Right atrium auricular region (tissue), 2 donors: ENCODE measurements around the gene ASIP. TPM values are rescaled to one million over a fixed set of nuclear protein-coding genes. Genes with fewer than 3 reads are reported as not detected.
"Not testable (repeated sequence)": the region's sequence is repeated elsewhere in the genome, so short reads cannot be mapped to it uniquely, and the experiment has no call there.

Experiments
- DNase-seq: peaks from one replicate; pipeline ENCODE4 v3.0.0-alpha.2; 2019; ENCODE audit warnings: low spot score
- H3K27ac ChIP-seq, 2 donors: fragments of 200-600 bp; sonication (generic); 1 replicate in 1 of 2; 2 replicates in 1 of 2; pipeline ENCODE4 v1.5.1; 2016 to 2019
- H3K27me3 ChIP-seq, 2 donors: fragments of 200-600 bp; sonication (generic); one replicate each; pipeline versions ENCODE4 v1.5.1 to v1.6.0; 2017 to 2019
- H3K36me3 ChIP-seq: fragments of 200-600 bp; sonication (generic); one replicate; pipeline ENCODE4 v1.5.1; 2016
- H3K4me1 ChIP-seq, 2 donors: fragments of 200-600 bp; sonication (generic); one replicate each; pipeline versions ENCODE4 v1.5.1 to v1.6.0; 2017 to 2019
- H3K4me3 ChIP-seq, 2 donors: fragments of 200-600 bp; sonication (generic); 1 replicate in 1 of 2; 2 replicates in 1 of 2; pipeline ENCODE4 v1.5.1; 2017 to 2019; ENCODE audit warnings: mild to moderate bottlenecking in 1 of 2, moderate library complexity in 1 of 2
- H3K9me3 ChIP-seq, 2 donors: fragments of 200-600 bp; sonication (generic); one replicate each; pipeline ENCODE4 v1.5.1; 2019
- total RNA-seq, 2 donors: library from RNA; depleted of rRNA; stranded (reverse); fragments of >200 nt; gene quantifications; one replicate each; pipeline ENCODE4 v1.1.0, GENCODE V29; 2016
- TF ChIP-seq, protein P1 (sequence below), 2 donors: fragments of 200-600 bp; sonication (generic); IDR thresholded peaks; one replicate each; pipeline ENCODE4 v1.5.1; 2019; ENCODE audit warnings: antibody characterized with exemption in 2 of 2

The ASIP gene
- total RNA-seq, 2 donors from 2014 or later, result 2.7 TPM; not detected in 1

DNA sequence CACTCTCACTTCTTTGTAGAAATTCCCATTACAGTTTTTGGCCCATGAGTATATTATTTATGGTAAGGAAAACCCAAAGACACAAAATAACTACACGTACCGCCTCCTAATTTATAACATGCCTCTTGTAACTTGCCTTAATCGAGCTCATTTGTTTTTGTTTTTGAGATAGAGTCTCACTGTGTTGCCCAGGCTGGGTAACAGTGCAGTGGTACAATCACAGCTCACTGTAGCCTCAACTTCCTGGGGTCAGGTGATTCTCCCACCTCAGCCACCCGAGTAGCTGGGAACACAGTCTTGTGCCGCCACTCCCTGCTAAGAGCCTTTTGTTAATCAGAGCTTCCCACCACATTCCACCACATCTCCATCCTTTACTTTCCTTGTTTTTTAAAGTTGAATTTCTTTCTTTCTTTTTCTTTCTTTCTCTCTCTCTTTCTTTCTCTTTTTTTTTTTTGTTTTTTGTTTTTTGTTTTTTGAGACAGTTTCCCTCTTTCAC lies 15.5 kb downstream of the ASIP start:
- H3K4me1 ChIP-seq, result no peaks in the 10 kb centered on the region
- no peak overlapping the region for H3K4me3 ChIP-seq

DNA sequence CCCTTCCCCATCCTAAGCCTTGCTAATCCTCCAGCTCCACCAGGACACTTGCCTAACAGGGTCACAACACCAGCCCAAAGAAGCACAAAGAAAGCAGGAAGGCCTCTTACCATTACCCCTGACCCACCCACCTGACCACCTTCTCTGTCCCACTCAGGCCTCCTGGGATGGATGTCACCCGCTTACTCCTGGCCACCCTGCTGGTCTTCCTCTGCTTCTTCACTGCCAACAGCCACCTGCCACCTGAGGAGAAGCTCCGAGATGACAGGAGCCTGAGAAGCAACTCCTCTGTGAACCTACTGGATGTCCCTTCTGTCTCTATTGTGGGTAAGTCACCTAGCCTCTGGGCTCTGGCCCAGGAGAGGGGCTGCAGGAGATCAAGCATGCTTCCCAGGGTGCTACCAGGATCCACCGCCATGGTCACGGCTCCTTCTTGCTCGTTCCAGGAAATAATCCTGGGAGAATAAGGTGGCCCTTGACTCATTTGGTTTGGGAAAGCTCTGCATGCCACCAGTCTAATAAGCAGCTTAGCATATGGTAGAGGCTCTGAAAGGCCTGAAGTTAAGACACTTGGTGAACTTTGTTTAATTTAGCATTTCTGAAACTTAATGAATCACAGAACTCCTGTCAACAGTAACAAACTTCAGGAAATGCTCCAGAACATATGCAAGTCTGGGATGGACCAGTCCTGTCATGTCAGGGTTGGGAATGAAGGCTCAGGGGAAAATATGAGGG lies 19.2 kb downstream of the ASIP start:
- Histone ChIP-seq H3K4me1 (peaks cover 0 to 13% of the 10 kb centered on the region in 2 donors), H3K27ac (no peak overlapping the region), H3K27me3 (no peaks in the 10 kb centered on the region), H3K36me3 (no peaks in the 10 kb centered on the region), H3K4me3 (no peak overlapping the region), H3K9me3 (no peaks in the 10 kb centered on the region)
- no peak for DNase-seq
- TF ChIP-seq, protein P1, sequence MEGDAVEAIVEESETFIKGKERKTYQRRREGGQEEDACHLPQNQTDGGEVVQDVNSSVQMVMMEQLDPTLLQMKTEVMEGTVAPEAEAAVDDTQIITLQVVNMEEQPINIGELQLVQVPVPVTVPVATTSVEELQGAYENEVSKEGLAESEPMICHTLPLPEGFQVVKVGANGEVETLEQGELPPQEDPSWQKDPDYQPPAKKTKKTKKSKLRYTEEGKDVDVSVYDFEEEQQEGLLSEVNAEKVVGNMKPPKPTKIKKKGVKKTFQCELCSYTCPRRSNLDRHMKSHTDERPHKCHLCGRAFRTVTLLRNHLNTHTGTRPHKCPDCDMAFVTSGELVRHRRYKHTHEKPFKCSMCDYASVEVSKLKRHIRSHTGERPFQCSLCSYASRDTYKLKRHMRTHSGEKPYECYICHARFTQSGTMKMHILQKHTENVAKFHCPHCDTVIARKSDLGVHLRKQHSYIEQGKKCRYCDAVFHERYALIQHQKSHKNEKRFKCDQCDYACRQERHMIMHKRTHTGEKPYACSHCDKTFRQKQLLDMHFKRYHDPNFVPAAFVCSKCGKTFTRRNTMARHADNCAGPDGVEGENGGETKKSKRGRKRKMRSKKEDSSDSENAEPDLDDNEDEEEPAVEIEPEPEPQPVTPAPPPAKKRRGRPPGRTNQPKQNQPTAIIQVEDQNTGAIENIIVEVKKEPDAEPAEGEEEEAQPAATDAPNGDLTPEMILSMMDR (IDR thresholded peaks at IDR 0.05), result no peak

More for the DNA sequence above, 15.5 kb downstream of the ASIP start:
- TF ChIP-seq, protein P1 (IDR thresholded peaks at IDR 0.05), result no peak
- no peaks in the 10 kb centered on the region for H3K36me3 ChIP-seq
- no peaks in the 10 kb centered on the region for H3K9me3 ChIP-seq
- no peak for DNase-seq
- H3K27ac ChIP-seq, result no peak overlapping the region
- no peaks in the 10 kb centered on the region for H3K27me3 ChIP-seq

DNA sequence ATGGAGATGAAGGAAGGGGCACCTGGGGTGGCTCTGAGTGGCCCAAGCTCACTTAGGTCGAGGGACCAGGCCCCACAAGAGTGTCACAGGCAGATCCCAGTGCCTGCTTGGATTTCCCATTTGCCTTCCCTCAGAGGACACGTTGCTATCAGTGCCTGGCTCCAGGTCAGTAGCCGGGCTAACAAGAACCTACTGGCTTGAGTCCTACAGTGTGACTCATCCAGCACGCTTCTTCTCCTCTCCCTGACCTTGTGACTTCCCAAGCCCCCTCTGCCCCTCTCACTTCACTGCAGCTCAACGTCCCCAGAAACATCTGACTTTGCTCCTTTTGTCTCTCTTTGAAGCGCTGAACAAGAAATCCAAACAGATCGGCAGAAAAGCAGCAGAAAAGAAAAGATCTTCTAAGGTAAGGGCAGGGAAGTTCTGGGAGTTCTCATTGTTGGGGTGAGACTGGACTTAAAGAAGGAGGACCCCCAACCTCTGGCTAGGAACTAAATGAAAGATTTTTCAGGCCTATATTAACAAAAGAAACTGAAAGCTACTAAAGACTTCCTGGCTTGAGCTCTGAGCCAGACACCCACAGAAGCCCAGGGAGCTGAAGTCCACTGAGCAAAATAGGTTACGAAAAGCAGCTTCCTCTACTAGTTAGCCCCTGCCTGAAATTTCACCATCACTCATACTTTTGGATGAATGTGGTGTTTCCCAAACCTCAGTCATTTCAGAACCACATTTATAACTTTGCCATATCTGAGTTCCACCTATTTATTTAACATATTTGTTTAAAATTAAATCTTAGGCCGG lies 21.5 kb downstream of the ASIP start:
- H3K27me3 ChIP-seq, result no peaks in the 10 kb centered on the region
- H3K9me3 ChIP-seq, result no peaks in the 10 kb centered on the region
- no peaks in the 10 kb centered on the region for H3K36me3 ChIP-seq
- DNase-seq, result peak; percentile 62
- peak overlapping the region; percentile 41 to 46 for H3K27ac ChIP-seq
- TF ChIP-seq, protein P1 (IDR thresholded peaks at IDR 0.05), result no peak
- no peak overlapping the region for H3K4me3 ChIP-seq
- H3K4me1 ChIP-seq, result peaks cover 0 to 13% of the 10 kb centered on the region in 2 donors

DNA sequence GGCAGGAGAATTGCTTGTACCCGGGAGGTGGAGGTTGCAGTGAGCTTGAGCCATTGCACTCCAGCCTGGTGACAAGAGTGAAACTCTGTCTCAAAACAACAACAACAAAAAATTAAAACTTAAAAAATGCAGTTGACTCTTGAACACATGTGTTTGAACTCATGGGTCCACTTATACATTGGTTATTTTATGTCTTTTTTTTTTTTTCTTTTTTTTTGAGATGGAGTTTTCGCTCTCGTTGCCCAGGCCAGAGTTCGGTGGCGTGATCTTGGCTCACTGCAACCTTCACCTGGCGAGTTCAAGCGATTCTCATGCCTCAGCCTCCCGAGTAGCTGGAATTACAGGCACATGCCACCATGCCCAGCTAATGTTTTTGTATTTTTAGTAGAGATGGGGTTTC lies 22.2 kb downstream of the ASIP start:
- DNase-seq, H3K36me3 ChIP-seq, H3K27me3 ChIP-seq, H3K27ac ChIP-seq, H3K9me3 ChIP-seq, H3K4me3 ChIP-seq: not testable (repeated sequence)
- peaks cover 0 to 13% of the 10 kb centered on the region in 2 donors for H3K4me1 ChIP-seq

DNA sequence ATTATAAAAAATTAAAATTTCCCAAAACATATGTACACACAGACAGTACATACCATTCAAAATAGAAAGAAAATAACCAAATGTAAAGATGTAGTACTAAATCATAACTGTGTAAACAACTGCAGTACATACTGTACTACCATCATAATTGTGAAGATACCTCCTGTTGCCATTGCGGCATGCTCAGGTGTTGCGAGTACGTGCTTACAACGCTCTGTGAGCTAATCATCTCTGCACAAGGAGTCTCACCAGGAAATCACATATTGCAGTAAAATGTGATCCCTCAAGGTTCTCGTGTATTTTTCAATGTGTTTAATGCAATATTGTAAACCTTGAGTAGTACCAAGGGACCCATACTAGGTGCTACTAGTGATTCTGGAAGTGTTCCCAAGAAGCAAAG lies 22.9 kb downstream of the ASIP start:
- no peak for DNase-seq
- Histone ChIP-seq H3K27ac (no peak overlapping the region), H3K4me3 (no peak overlapping the region), H3K36me3 (no peaks in the 10 kb centered on the region), H3K9me3 (no peaks in the 10 kb centered on the region), H3K4me1 (peaks cover 0 to 19% of the 10 kb centered on the region in 2 donors), H3K27me3 (no peaks in the 10 kb centered on the region)
- TF ChIP-seq, protein P1 (IDR thresholded peaks at IDR 0.05), result no peak

DNA sequence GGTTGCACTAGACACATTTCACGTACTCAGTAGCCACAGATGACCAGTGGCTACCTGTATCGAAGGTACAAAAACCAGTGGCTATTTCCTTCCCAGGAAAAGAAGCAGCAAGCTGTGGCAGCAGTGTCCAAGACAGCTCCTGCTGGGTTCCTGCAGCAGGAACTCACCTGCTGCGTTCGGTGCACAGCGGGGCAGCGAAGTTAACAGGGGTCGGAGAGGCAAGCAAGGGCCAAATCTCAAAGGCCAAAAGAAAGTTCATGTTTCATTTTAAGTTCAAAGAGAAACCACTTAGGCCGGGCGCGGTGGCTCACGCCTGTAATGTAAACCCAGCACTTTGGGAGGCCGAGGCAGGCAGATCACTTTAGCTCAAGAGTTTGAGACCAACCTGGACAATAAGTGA lies 26.9 kb downstream of the ASIP start:
- H3K27me3 ChIP-seq, result no peaks in the 10 kb centered on the region
- no peak for DNase-seq
- peaks cover 0 to 24% of the 10 kb centered on the region in 2 donors for H3K4me1 ChIP-seq

More for the DNA sequence above, 26.9 kb downstream of the ASIP start:
- TF ChIP-seq, protein P1 (IDR thresholded peaks at IDR 0.05), result no peak
- no peaks in the 10 kb centered on the region for H3K36me3 ChIP-seq
- H3K4me3 ChIP-seq, result no peak overlapping the region
- no peak overlapping the region for H3K27ac ChIP-seq
- H3K9me3 ChIP-seq, result no peaks in the 10 kb centered on the region
